HK-2 (cell line): Measurements from ENCODE around the gene TTC38.

Experiments used
- DNase-seq: peaks from one replicate; pipeline ENCODE4 v3.0.0-alpha.2; 2018; ENCODE audit not compliant: unreplicated experiment

Gene TTC38

DNA sequence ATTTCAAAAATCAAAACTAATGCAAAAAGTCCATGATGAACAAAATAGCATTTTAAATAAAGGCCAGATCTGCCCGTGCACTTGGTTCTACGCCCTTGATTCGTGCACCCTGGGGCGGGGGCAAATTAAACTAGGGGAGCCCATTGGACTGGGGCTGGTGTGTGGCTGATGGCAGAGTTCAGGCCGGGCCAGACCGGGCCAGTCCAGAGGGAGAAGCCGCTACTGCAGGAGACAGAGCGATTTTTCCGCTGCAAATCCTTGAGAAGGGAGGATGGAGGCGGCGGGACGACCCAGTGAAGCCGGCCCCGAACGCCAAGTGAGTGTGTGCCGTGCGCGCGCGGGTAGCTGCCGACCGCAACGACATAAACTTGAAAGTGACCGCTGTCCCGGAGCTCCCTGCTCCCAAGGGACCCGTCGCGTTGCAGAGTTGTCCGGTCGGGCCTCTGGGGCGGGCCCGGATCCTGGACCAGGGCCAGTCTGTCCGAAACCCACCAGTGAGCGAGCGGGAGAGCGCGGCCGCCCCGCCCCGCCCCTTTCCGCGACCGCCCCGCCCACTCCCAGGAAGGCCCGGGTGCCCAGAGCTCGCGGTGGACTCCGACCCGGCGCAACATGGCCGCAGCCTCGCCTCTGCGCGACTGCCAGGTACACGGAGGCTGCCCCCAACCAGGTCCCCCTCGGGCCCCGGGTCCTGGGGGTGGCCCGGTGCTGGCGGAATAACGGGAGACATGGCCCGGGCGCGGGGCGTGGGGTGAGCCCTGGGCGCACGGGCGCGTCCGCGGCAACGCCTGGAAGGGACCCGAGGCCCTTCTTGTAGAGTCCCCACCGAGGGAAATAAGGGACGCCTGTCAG, at the start of gene TTC38:
TSS of gene TTC38 (plus strand) at position 578 of the 849 bp plus-strand sequence. CDS start at position 610, 32 bp downstream.
- peak; percentile 85 for DNase-seq

DNA sequence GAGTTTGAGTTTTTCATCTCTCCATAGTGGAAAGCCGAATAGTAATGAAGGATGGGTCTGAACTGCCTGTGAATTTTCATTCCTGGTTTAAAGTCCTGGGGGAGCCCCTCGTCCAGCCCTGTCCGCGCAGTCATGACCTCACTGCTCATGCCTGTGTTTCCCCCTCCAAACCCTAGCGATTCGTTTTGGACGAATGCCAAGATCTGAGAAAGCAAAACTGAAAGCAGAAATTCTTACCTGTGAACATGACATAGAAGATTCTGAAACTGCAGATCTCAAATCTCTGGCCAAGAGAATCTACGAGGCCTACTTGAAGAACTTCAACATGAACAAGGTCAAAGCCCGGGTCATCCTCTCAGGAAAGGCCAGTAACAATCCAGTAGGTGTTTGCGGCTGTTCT, 48.2 kb upstream of the TTC38 start:
- DNase-seq = no peak

DNA sequence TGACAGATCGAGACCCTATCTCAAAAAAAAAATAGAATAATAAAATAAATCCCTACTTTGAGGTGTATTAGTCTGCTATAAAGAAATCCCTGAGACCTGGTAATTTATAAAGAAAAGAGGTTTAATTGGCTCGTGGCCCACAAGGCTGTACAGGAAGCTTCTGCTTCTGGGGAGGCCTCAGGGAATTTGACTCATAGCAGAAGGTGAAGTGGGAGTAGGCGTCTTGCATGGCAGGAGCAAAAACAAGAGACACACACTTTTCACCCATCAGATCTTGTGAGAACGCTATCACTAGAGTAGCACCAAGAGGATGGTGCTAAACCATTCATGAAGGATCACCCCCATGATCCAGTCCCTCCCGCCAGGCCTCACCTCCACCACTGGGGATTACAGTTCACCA, 46.9 kb upstream of the TTC38 start:
- DNase-seq = no peak

DNA sequence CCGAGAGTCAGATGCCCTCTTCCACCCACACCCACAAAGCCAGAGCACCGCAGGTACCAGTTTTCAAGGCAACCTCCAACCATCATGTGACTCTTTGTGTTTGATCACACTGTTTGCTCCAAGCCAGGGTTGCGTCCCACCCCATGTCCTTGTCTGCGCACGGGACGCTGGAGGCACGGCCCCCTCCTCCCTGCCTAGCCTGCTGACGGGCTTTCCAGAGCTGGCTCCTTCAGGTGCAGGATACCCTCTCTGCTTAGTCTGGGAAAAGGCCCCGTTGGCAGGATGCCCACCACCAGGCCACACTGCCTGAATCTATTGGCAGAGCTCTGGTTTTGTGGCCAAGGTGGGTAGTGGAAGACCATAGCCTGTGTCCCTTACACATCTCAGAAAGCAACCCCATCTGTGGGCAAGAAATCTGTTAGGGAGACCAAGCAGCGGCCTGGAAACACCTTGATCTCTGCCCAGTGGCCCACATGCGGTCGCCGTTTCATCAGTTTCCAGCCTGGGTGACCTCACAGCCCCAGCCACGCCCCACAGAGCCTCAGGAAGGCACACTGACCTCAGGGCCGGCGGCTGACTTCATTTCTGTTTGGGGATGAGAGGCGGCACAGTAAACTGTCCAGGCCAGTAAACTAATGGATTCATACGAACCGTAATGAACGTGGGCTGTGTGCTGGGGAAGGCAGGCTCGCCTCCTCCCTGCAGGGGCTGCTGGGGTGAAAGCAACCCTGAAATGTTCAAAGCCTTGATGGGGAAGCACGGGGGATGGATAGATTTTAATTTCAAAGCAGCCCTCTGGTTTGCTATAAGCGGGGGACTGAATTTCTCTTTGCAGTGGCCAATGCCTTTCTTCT, 43.5 kb upstream of the TTC38 start:
- DNase-seq = no peak

DNA sequence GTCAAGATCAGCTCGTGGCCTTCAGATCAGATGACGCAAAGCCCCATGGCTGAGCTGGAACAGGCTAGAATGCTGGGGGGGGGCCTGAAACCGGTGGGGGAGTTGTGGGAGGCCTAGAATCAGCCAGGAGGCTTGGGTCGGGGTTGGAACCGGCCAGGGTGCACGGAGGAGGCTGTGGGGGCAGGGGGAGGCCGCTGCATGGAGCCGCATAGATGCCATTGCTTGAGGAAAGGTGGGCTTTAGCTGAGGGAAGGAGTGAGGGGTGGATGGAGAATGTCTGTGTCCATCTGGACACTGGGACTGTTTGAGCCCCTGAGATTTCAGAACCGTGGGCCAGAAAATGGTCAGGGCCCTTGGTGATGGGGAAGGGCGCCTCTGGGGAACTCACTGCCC, 42.9 kb upstream of the TTC38 start:
- no peak for DNase-seq

DNA sequence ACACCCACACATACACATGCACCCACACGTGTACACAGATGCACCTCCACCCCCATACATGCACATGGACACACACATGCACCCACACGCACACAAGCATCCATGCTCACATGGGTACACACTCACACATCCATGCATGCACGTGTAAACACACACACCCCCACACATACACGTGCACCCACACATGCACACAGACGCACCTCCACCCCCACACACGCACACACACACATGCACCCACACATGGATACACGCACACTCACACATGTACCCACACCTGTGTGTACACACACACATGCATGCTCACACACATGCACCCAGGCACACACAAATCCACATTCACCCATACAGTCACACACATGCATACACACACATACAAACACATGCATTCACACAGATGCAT, 42.2 kb upstream of the TTC38 start:
- no peak for DNase-seq

DNA sequence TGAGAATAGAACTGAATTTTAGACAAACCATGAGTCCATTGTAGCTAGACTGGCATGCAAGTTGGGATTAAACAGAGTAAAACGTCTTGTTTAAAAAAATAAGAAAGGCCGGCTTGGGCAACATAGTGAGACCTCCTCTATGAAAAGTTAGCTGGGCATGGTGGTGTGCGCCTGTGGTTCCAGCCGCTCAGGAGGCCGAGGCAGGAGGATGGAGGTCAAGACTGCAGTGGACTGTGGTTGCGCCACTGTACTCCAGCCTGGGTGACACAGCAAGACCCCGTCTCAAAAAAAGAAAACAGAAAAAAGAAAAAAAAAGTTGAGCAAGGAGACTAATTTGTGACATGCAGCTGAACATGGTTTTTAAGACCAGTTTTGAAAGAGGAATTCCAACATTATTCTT, 41.2 kb upstream of the TTC38 start:
- no peak for DNase-seq

DNA sequence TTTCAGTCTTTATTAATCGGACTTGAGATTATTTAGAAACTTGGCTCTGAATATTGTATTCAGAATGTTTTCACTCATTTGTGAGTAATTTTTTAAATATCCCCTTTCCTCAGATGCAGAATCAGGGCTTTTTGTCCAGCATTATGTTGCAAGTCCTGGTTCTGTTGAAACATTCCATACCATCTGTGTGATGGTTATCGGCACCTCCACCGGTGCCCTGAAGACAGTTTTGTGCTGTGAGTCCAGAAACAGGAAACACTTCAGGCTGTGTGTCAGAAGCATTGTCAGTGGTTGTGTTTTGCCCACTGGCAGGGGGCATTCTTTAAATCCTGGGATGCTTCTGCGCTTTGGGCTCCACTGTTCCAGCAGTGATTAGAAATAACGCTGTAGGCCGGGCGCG, 38.1 kb upstream of the TTC38 start:
- no peak for DNase-seq

DNA sequence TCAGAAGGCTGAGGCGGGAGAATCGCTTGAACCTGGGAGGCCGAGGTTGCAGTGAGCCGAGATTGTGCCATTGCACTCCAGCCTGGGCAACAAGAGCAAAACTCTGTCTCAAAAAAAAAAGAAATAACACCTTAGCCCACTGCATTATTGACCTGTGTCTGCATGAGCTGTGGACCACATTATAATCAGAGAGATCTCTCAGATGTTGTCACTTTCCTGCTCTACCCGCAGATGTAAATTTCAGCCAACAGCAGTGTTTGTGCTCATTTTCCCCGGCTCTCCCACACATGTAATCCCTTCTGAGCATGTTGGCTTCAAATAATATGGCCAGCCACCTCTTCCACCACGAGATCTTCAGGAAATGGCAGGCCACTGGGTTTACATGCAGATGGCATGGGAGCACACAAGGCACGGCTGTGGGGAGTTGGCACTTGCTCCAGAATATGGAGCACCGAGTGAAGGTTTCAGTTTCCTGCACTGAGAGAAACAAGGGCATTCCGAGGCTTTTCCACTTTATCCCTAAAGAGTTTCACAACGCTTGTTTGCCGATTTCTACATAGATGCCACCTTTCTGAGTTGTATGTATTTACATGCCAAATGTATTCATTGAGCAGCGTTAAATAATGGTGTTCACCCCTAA, 37.4 kb upstream of the TTC38 start:
- DNase-seq = no peak

DNA sequence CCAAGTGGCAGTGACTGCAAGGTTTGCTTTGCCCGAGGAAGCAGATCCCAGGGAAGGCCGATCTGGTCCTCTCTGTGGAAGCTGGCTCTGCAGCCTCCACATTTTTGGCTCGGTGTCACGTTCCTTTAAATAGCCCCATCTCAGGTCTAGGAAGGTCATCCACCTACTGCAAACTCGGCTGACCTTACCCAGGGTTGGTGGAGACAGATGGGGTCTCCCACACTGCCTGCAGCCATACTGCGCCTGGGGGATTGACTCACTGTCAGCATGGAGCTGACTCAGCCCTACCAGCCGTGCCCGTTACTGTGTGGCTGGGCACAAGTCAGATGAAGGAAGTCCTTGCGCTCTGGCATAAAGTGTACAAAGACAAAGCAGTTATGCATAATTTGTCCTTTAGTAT, 34.6 kb upstream of the TTC38 start:
- DNase-seq = no peak

DNA sequence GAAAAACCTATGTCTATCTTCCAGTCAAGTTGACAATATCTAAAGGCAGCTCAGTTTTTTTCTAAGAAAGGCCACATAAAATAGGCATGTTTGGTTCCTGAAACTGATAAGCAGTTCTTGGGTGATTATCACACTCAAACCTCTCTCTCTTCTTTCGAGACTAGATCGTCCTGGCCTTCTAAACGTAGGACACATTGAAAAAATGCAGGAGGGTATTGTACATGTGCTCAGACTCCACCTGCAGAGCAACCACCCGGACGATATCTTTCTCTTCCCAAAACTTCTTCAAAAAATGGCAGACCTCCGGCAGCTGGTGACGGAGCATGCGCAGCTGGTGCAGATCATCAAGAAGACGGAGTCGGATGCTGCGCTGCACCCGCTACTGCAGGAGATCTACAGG, 32.8 kb upstream of the TTC38 start:
- DNase-seq = no peak

DNA sequence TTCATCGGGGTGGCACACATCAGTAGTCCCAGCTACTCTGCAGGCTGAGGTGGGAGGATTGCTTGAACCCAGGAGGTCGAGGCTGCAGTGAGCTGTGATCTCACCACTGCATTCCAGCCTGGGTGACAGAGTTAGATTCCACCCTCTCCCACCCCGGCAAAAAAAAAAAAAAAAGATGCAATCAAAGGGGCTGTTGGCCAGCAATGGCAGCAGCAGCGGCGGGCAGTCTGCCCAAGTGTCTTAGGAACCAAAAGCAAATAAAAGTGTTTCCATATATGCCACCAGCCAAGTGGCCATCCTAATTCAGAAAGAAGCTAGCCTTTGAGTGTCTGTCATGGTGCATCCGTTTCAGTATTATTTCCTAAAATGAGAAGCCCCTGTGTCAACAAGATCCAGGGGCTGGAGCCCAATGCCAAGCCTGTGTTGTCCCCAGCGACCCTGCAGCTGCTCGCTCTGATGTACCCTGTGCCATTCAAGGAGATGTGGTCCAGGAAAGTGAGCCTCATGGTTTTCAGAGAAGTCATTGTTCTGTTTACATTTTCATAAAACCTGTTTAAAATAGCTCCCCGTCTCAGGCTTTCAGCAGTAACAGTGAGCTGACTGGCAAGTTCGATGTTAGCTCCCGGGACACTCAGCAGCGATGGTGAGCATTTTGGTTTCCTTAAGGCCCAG, 30.2 kb upstream of the TTC38 start:
- DNase-seq = no peak

DNA sequence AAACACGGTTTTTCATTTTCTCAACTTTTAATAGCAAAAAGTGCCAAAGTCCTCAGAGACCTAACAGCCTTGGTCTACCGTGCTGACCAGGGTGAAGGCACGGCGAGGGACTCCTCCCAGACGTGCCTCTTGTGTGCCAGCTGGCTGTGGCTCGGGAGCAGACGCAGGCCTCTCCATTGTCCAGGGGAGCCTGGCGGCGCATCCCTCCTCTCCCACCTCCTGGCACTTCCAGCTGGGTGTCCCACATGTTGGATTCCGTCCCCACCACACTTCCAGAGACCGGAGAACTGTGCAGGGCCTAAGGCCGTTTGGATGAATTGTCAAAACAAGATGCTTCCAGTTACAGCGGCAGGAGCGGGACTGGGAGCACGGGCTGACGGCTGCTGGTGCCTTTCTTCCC, 29.3 kb upstream of the TTC38 start:
- no peak for DNase-seq

DNA sequence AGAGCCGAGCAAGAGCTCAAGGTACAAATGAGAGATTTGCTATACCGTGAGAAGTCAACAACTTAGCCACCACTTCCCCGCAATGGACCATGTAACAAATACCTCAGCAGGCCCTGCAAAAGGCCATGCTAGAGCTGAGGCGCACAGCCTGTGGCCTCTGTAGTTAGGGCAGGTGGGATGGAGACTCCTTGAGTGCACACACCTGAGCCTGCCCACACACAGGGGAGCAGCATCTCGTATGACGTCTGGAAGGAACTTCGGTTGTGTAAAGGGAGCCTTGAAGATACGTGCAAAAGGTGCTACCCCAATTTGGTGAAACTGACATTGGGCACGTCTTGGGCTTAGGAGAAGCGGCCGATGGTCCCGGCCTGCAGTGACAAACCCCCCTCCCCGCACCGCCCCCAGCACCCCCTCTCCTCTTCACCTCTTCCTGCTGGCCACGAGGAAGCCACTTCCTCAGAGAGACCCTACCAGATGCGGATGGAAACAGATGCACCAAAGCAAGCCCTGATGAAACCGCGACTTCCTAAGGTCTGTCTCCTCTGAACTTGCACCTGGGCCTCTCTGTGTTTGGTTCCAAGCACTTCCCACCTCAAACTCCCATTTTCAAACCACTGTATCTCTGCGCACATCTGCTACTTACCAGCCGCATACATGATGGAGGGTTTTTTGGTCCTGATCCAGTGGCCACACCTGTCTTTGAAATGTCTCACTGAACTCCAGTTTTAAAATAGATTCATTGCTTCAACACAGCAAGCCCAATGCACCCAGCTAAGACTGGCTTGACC, 28.4 kb upstream of the TTC38 start:
- DNase-seq = no peak

DNA sequence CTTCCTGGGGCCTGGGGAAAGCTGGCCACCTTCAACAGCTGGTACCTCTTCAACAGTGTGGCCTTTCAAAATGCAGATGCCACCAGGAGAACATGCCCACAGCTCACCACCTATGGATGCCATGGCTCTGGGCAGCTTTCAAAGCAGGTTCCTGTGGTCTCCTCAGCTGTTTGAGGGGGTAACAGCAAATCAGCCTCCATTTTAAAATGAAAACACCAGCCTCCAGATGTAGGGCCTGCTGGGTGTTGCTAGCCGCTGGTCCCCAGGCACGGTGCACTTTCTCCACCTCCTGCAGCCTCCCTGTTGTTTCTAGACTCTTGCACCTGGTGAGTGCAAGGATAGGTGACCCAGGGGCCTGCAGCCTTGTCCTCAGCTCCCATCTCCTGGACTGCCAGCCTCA, 27.7 kb upstream of the TTC38 start:
- DNase-seq = no peak

DNA sequence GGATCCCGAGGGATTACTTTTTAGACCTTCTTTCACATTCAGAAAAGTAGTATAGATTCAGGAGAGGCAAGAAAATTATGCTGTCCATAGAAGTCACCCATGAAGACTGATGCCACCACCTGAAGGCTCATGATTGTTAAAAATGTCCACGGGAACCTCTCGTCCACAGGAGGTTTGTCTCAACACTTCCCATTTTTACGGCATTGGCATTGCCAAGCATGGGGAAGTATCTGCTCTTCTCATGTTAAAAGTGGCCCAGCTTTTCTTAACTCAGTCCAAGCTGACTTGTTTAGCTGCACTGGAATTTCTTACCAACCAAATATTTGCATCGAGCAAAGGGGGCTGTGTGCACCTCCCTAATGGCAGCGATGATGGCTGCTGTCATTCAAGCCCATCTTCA, 27.3 kb upstream of the TTC38 start:
- DNase-seq = no peak

DNA sequence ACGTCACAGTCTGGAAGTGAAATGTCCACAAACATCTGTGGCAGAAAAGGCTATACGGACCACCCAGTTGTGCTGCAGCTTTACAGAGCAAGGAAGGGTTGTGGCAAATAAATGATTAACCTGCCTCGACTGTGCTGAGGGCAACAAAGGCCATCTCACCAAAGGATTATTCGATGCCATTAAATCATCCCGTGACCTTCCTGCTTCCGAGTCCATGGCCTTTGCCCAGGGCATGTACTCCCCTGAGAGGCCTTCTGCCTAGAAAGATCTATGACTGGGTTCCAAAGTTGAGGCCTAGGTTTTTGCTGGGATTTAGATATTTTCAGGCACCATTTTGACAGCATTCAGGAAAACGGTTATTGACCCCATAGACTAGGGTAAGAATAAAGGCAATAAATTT, 26.9 kb upstream of the TTC38 start:
- no peak for DNase-seq

DNA sequence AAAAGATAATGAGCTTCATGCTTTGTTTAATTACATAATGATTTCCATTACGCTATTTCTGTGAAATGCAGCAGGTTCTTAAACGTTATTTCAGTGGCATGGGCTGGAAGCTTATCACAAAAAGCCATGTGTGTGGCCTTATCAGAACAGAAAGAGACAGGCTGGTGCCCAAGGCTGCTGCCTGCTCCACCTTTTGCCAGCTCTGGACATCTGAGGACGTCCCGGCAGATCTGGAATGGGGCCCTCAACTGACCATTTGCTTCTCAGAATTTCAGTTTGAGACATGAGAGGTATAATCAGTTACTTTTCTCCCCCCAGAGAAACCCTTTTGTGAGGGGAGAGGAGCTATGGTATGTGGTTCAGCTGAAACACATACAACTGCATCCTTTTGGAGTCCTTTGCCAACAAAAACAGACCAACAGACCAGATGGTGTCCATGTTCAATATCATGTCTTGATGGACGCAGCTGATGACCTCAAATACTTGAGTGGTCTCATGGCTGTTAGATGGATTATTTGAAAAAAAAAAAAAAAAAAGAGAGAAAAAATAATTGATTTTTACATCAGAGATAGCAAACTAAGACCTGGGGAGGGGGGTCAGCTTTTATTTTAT, 26.3 kb upstream of the TTC38 start:
- DNase-seq = no peak

DNA sequence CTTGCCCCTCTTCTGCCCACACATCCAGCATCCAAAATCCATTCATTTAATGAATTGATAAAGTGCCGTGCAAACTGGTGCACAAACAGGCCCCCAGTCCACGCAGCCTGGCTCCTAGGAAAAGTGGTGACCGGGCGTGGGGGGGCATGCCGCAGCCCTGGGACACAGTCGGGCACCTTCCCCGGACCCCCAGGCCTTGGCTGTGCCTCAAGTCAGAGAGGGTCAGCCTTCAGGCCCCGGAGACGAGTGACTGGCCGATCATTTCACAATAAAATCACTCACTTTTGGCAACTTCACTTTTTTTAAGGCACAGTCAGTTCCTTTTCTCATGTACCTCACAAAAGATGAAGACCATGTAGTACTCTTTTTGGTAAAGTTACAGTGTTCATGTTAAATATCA, 25.7 kb upstream of the TTC38 start:
- DNase-seq = no peak

DNA sequence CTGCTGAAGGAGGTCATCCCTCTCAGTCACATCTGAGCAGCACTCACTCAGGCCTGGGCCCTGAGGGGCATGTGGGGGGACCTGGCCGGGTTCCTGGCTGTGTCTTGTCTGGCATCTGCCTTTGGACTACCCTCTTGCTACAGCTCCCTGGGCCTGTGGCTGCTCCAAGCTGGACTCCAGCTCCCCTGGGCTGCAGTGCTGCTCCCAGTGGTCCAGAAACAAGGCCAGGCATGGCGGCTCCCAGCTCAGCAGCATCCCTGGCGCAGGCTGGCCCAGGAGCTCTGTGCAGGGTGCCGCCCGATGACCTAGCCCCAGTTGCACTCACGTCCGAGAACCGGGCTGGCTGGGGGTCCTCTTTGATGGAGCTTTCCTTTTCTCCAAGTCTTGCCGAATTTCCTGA, 23.0 kb upstream of the TTC38 start:
- no peak for DNase-seq

DNA sequence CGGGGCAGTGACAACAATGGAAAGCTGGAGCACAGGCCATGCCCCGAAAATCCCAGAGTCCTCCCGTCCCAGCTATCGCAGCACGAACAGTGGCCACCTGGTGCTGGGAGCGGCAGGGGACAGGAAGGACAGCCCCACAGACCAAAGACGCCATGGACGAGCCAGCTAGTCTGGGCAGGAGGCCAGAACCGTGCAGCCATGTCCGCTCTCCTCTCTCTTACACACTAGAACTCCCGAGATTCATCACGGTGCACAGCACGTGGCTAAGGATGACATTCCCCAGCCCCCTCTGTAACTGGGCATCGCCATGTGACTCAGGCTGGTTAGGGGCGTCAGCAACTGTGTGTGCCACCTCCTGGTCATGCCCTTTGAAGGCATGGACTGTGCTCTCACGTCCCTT, 22.3 kb upstream of the TTC38 start:
- no peak for DNase-seq
